Effector CD4-positive, alpha-beta T cell (primary cell): ENCODE data around the gene CATSPER3. TPM values are rescaled to one million over a fixed set of nuclear protein-coding genes. Genes with fewer than 3 reads are reported as not detected.

Source experiments
- DNase-seq: peaks from one replicate; pipeline ENCODE4 v3.0.0-alpha.2; 2020
- total RNA-seq: gene quantifications from one replicate; lab custom pipeline; 2026; lab: John Stamatoyannopoulos, UW

CATSPER3 gene
- total RNA-seq, result not detected

DNA sequence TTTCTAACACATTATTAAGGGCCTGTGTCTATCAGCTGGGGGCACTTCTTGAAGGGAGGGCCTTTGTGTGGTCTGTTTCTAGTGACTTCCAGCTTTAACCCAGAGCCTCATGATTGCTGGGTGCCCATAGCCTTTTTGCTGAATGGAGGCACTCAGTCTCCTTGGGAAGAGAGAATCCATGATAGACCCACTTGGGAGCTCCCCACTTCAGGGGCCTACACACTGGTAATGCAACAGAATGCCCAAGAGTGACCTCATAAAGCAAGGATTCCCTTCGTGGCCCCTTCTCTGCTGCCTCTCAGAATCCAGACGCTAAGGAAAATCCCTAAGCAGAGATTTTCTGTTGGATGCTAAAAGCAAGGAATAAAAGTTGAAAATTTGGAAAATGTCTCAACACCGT lies at the start of gene CATSPER3:
Gene CATSPER3, plus strand, starts transcription at position 301 of the 400 bp plus-strand sequence. Its CDS starts 85 bp downstream, at position 386.
- DNase-seq, result no peak

DNA sequence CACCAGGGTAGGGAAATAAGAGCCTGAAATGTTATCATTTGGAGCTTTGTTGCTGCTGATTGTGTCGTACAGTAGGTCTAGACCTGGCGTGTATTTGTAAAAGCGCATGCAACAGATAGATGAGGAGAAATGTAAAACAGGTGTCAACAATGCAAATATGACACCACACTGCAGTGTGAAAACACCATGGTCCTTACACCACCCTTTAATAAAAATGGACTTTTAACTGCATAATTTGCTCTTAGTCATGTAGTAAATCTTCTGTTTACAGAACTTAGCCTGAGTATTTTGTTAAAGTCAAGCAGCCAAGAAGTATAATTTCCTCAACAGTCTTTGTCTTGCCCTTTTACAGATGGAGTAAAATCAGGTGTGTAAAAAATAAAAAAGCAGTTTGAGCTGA lies 48.8 kb upstream of the CATSPER3 start:
- DNase-seq, result no peak

DNA sequence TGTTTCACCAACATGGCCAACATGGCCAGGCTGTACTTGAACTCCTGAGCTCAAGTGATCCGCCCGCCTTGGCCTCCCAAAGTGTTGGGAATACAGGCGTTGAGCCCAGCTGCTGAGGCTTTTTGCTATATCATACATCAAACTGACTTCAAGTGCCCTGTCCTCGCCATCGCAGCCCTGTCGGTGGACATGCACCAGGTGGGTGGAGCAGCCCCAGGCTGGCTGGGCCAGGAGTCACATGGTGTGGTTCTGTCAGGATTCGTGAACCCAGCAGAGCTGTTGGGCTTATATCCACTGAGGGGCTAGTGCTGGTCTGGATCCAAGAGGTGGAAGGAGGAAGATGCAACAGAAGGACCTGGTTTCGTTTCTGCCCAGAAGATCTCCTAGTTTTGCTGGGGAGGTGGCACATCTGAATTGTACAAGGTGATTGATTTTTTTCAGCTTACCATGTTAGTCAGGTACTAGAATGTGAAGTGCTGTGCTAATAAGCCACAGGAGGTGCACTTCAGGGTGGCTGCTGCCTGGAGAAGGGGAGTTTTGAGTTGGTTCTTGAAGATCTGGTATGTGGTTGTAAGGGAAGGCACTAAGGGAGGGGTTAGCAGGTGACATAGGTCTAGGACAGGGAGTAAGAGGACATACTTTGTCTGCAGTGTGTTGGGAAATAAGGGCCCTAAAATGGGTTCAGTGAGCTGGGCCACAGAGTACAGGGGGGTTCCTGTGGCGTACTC lies 46.7 kb upstream of the CATSPER3 start:
- no peak for DNase-seq

DNA sequence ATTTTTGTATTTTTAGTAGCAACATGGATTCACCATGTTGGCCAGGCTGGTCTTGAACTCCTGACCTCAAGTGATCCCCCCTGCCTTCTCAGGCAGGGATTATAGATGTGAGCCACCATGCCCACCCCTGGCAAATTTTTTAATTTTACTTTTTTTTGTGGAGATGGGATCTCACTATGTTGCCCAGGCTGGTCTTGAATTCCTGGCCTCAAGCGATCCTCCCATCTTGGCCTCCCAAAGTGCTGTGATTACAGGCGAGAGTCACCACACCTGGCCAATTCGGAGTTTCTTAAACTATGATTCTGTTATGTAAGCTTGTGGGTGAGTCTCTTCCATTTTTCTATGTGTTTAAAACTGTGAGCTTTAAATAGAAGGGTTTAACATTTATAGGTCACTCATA lies 35.2 kb upstream of the CATSPER3 start:
- DNase-seq, result no peak

DNA sequence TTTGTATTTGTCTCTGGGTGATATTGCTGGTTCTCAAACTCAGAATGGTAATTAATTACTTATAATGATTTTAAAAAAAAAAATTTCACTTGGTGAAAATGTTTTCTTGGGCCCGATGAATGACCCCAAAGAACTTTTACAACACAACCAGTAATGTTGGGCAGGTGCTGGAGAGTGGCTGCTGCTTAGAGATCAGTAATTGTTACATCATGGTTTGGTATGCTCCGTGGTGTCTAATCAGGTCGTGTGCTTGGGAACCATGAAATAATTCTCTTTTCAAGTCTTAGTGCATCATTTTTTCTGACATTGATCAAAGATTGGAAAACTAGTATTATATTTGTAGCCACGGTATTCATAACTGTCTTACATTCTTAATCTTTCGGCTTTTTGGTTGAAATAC lies 33.5 kb upstream of the CATSPER3 start:
- no peak for DNase-seq

DNA sequence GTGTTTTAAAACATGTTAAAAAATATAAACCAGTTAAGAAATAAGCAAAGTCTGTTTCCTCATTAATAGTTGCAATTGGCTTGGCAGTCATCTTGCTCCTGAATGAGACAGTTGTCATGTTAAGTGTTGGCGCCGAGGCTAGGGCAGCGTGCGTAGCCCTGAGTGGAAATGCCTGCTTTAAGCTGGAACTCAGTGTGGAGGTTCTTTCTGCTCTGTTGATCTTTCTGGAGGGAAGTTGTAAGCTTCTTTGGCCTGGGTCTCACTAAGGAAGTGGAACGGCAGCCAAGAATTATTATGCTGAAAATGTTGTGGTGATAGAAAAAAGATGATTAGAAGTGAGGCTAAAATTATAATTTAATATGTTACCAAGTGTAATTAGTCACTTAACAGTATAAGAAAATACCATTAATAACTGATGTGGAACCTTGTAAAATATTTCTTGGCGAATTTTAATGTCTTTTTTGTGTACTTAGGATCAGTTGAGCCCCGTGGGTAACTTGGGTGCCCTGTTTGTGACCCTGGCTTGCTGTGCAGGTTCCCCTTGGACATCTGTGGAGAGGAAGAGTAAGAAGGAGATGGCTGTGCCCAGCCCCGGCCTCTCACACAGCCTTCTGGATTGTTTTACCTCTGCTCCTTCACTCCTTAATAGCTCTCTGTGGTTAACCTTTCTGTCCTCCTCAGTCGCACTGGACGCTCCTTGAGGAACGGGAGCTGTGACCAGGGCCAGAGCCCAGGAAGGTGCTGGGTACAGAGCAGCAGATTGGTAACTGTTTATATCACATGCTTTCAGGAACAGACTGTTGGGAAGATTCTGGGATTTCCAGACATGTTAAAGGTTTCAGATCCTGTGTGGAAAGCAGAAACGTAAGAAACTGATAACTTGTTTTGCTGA lies 31.8 kb upstream of the CATSPER3 start:
- no peak for DNase-seq

DNA sequence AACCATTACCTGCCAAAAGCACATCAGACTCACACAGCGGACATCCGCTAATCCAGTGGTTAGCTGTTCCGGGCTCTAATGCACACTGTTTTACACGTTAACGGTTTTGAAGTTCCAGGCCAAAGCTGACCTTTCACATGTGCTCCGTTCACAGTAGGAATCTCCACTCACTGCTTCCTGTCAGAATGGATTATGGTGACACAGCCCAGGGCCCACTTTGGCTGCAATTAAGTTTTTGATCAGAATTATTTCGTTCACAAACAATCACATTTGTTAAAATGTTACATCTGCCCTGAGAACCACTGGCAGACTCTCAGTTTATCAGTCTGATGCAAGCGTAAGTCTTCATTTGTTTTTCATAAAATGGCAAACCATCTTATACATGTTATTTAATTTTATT lies 30.2 kb upstream of the CATSPER3 start:
- DNase-seq, result no peak

DNA sequence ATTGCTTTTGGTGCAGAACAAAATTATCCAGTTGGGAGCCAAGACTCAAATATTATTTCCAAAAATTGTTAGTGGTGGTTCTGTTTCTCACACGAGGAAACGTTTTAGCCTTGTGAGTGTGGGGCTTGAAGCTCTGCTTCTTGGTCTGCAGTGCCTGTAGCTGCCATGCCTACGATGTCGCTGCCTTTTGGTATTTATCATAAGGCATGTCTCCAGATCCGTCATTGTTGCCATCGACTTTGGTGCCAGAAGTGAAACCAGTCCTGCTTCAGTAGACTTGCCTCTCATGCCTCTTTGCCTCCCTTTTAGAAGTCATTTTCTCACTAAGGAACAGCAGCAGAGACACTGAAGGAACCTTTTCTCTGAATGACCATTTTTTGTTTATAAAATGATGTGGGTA lies 29.7 kb upstream of the CATSPER3 start:
- DNase-seq, result no peak

DNA sequence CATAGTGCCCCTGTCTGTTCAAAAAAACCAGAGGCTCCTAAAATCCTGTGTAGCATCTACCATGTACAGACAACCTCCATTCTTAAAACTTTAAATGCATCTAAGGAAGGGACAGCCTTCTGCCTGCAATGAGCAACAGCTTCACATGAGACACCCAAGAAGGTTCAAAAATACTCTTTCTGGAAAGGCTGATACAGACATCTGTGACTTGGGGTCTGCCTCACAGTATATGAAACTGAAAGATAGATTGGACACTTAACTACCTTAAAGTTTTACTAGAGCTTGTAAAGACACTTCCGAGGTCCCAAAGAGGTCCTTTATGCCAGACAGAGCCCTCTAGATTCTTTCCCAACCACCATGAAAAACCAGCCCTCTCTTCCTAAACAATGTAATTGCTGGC lies 28.2 kb upstream of the CATSPER3 start:
- DNase-seq, result no peak

DNA sequence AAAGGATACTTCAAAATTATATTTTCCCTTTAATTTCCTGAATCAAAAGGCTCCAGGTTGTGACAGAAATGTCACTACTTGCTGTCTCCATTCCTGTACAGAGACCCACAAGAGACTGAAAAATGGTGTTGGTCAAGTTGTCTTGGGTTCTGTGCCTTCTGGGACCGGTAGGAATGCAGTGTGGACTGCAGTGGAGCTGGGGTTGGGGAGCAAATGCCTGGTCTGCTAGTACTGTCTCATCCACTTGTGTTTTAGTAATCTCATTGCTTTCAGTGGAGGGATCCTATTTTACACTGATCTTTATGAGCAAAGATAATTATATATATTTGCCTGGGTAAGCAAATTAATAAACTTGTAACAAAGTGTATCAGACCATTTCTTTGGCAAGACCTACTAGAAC lies 24.2 kb upstream of the CATSPER3 start:
- DNase-seq, result no peak

DNA sequence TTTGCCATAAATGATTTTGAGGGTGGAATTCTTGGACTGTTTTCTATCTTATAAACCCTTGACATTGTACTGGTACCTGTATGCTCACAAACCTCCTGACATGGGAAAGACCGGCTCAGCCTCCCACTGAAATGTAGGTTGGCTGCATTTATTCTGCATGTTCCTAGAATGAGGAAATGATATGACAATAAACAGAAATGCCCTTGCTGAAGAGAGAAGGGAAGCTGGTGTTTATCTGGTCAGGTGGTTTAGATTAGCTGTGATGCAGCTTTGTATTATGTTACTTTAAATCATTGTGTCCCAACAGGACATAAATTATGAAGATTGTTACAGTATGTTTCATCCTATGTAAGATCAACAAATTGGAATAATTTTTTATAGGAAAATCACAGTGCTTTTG lies 23.1 kb upstream of the CATSPER3 start:
- DNase-seq, result no peak

DNA sequence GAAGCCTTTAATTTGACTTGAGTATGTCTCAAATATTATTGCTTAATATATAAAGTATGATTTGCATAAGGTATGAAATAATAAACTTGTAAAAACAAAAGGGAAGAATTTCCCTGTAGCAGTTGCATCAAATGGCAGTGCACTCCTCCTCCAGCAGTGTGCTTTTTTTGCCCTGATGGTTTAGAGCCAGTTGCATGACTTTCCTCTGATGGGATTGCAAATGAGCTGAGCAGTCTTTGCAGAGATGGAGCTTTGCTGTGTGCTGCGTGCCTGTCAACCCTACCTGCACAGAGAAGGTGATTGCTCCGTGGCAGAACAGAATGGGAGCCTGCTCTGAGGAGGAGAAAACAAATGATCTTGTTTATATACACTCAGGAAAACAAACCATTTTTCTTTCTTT lies 22.7 kb upstream of the CATSPER3 start:
- DNase-seq, result no peak

DNA sequence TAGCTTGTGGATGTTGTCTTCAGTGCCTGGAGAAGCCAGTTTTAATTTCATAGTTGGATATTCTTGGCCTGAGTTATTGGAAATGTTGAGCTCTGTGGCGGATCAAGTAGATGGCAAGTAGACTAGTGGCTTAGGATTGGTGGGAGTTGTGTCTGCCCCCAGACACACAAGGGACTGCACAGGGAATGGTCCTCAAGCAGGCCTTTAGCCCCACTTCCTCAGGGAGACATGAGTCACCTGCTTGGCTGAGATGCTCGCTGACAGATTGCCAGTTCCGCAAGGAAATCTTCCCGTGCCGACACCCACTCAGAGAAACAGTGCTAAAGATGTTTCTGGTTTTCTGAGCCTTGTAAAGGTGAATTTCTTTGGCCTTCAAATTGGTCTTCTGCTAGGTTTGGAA lies 18.8 kb upstream of the CATSPER3 start:
- no peak for DNase-seq

DNA sequence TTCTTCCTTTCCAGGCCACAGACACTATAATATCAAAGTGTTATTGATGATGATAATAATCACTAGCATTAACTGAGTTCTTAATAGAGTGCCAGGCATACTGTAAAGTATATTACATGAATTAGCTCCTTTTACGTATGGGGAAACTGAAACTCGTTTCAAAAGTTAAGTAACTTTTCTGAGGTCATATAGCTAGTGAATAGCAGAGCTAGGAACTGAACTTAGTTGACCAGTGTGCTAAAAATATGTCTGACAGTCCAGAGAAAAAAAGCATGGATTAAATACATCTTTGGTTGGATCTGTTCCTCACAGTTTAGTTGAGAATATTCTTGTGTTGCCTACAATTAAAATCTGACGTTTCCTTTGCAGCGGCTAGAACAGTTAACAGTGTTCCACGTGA lies 18.4 kb upstream of the CATSPER3 start:
- no peak for DNase-seq

DNA sequence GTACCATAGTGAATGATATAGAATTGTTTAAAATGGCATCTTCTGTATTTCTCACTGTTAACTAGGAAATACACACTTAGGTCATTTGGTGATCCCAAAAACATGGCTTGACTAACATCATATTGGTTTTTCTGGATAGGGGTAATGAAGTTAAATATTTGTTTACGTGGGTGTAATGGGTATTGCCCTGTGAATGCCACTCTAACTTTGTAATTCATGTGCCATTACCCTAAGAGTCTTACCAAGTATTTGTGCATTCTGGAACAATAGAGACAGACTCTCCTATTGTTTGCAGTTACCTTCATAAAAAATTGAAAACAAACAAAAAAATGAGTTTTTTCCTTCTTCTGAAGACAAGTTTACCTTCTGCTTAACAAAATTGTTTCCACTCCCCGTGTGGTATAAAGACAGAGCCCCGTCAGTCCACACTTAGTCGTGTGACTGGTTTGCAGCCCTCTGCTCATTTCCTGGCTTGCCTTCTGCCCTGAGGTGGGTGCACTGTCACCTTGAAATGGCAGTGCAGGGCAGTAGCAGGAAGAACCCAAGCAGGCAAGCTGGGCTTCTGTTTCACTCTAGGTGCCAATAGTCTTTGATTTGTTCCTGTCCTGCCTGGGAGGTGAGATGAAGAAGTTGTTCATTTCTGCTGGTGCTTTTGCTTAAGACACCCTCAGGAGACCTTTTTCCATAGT lies 9.6 kb upstream of the CATSPER3 start:
- DNase-seq, result no peak

DNA sequence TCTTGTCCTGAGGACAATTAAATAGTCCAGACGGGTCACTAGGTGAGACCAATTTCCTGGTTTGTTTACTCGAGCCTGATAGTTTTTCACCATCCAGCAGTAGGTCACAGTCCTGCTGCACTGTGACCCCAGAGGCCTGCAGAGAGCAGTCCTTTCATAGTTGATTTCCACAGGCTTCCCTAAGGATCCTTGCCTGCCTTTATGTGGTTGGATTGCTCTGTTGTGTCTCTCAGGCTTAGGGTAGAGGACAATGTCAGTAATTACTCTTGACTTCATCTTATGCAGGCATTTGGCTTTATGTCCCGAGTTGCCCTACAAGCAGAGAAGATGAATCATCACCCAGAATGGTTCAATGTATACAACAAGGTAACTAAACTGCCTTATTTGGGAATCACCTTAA lies 9.0 kb upstream of the CATSPER3 start:
- DNase-seq, result no peak

DNA sequence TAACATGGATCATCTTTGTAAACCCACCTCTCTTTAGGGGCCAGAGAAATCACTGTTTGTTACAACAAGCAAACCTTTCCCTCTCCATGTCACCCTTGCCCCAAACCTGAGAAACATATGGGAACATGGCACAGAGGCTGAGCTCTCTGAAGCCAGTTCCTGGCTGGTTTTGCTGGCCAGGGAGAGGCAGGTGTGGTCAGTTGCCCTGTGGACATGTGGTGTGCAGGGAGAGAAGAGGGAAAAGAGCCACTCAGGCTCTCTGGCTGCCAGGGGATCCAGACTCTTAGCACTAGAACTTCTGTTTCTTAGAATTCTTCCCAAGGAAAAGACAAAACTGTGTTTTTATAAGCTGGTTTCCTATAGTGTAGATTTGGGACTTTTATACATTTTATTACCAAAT lies 4.6 kb upstream of the CATSPER3 start:
- no peak for DNase-seq

DNA sequence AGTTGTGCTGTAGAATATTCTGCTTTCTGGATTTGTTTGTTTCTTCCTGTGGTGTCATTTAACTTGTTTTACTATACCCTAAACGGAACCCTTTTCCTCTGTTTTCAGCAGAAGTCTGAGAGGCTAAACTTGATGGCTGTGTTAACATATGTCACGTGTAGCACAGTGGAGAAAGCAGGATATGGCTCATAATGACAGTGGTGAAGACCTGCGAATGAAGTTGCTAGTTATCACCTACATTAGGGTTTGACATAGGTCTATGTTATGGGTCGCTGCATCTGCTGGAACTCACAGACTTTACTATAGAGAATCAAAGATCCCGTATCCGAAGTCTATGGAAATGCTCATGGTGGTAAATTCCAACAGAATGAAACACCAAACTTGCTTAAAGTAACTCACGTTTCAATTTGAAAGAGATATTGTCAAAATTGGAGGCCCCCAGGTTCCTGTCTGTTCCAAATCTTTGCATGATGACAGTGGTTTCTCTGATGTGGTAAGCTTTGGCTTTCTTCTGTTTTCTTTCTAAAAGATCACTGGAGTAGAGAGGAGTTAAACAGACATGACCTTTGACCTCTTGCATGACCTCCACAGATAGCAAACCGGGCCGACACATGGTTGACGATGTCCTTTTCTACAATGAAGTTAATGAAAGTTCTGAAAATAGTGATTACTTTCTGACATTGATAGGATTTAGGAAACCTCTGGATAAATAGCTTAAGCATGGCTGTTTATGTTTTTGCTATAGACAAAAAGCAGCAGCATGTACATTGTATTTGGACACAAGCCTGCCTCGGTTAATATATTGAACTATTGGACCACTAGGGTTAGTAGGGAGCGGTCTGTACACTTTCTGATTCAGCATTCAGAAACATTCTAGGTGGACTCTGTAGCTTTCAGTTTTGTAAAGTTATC lies 3.1 kb upstream of the CATSPER3 start:
- no peak for DNase-seq

DNA sequence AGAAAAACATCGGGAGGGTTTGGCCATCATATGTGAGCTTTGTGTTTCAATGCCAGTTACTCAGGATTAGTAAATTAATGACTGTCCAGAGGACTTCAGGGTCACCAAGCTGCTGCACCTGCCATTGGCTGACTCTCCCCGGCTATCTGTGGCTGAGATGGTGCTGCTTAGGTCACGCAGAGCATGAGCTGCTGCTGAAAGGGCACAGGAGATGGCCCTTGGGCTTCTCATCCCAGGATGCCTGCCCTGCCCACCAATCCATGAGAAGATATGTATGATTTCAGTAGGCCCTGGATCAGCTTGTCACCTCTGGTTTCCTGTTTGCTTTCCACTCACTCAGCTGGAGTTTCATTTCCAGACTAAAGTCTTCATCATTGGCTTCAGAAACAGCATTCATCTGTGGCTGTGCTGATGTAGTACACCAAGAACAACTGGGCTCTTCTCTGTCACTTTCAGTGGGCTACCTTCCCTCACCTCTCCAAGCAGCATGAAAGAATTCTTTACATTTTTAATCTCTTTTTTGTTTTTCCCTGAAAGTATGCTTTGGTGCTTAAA lies 2.4 kb upstream of the CATSPER3 start:
- no peak for DNase-seq

DNA sequence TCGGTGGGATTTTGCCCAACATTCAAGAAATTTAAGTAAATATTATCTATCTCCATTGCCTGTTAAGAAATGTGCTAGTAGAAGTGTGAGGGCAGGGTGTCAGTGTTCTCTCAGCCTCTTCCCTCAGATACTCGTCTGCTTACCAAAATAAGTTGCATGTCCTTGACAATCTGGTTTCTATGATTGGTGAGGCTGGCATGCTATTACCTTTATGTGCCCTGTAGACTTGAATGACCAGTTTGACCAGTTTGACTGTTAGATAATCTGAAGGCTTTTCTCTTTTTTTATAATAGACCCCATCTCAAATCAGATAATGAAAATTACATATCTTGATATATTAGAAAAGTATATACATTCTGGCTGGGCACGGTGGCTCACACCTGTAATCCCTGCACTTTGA lies 348 bp downstream of the CATSPER3 start:
- no peak for DNase-seq

DNA sequence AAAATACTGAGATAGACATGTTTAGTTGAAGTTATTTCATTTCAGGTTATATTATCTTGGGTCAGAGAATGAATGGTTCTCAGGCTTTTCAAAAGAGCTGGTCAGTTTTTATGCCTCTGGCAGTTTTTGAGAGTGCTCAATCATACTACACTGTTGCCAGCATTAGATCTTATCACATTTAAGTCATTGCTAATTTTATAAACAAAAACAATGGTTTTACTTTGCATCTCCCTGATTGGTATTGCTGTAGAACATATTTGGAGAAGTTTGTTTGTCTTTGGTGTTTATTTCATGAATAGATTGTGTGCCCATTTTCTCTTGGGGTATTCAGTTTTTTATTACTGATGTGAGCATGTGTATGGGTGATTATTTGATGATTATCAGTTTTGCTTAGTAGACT lies 1.5 kb downstream of the CATSPER3 start:
- DNase-seq, result no peak

DNA sequence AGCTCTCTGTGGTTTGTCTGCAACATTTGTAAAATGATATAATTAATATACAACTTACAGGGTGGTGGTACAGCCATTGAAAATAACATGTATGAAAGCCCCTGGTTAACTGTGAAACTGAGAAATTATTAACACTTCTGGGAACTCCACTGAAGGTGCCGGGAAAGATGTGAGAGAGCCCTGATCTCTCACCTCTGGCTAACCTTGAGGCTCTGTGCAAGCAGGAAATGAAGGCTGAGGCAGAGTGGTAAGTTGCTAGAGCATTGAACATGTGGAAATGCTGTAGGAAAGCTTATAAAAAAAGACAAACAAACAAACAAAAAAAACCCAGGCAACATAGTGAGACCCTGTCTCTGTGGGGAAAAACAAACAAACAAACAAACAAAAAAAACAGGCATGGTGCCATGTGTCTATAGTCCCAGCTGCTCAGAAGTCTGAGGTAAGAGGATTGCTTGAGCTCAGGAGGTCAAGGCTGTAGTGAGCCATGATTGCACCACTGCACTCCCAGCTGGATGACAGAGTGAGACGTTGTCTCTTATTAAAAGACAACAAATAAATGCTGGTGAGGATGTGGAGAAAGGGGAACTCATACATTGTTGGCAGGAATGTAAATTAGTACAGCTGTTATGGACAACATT lies 7.5 kb downstream of the CATSPER3 start:
- no peak for DNase-seq
